Transverse colon (tissue), 4 donors: ENCODE data around the gene MYOT.

Source experiments
- POLR2AphosphoS5 ChIP-seq, 3 donors: sonication (generic); formaldehyde crosslinking; IDR thresholded peaks; one replicate each; pipeline ENCODE4 v1.6.1; 2016; ENCODE audit warnings: antibody characterized with exemption in 3 of 3
- TF ChIP-seq, protein P1 (sequence below), 5 experiments: fragments of 200-600 bp in 3 of 5; fragments of 450-650 bp in 2 of 5; sonication (generic) in 3 of 5; IDR thresholded peaks; 1 replicate in 2 of 5; 2 replicates in 3 of 5; pipeline ENCODE4 v1.5.1; 2016 to 2017; ENCODE audit warnings: antibody characterized with exemption in 5 of 5, inconsistent platforms in 3 of 5, mild to moderate bottlenecking in 2 of 5, moderate library complexity in 1 of 5

DNA sequence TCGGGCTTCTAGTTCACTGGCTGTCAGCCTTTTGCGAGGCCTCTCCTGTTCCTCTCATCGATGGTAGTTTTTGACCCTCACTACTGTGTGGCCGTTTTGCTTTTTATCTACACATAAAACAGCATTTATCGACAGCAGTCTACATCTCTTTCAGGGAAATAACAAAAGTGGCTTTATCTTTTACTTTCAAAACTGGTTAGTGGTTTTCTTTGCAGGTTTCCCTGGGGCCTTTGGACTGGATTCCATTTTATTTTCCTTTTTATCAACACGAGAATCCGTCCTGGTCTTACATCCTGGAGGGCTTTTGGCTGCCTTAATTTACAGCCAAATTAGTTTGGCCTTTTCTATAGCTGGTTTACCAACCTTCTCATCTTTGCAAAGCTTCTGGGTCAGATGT, 20.8 kb downstream of the MYOT start:
- TF ChIP-seq, protein P1, sequence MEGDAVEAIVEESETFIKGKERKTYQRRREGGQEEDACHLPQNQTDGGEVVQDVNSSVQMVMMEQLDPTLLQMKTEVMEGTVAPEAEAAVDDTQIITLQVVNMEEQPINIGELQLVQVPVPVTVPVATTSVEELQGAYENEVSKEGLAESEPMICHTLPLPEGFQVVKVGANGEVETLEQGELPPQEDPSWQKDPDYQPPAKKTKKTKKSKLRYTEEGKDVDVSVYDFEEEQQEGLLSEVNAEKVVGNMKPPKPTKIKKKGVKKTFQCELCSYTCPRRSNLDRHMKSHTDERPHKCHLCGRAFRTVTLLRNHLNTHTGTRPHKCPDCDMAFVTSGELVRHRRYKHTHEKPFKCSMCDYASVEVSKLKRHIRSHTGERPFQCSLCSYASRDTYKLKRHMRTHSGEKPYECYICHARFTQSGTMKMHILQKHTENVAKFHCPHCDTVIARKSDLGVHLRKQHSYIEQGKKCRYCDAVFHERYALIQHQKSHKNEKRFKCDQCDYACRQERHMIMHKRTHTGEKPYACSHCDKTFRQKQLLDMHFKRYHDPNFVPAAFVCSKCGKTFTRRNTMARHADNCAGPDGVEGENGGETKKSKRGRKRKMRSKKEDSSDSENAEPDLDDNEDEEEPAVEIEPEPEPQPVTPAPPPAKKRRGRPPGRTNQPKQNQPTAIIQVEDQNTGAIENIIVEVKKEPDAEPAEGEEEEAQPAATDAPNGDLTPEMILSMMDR (IDR thresholded peaks at IDR 0.05), result no peak
- TF ChIP-seq POLR2AphosphoS5 (IDR thresholded peaks at IDR 0.05), result no peak
